B cell (primary cell): ENCODE results near the gene RSPO4.

Experiments
- CTCF ChIP-seq: fragments of 200-600 bp; IDR thresholded peaks from one replicate; pipeline ENCODE4 v1.8.0; 2022; ENCODE audit warnings: antibody characterized with exemption, mild to moderate bottlenecking
- EZH2 ChIP-seq: IDR thresholded peaks from 2 replicates; pipeline ENCODE4 v1.6.1; 2012; ENCODE audit warnings: borderline replicate concordance, low read depth, mild to moderate bottlenecking, moderate library complexity, low read length; ENCODE audit not compliant: insufficient read depth, poor library complexity, severe bottlenecking

GRCh38 chr20:1015181-1015580 is 13.1 kb upstream of the RSPO4 start:
- TF ChIP-seq EZH2 (no peak), CTCF (no peak)
